Measurements from ENCODE around the gene DAB1. TPM values are rescaled to one million over a fixed set of nuclear protein-coding genes. Genes with fewer than 3 reads are reported as not detected.
A peak's percentile ranks its signal among the peaks of the same experiment; 100 is the strongest.

The DAB1 gene
- total RNA-seq, 1 donor from 2014 or later, result not detected

DNA sequence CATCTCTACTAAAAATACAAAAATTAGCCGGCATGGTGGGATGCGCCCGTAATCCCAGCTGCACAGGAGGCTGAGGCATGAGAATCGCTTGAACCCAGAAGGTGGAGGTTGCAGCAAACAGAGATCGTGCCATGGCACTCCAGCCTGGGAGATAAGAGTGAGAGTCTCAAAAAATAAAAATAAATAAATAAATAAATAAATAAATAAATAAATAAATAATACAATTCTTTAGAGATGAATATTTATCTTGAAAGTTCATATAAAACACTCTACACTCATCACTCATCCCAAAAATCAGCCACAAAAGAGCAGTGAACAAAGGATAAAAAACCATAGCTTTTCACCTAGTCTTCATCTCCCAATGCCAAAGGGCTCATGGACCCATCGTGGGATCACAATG is 295.9 kb downstream of the DAB1 start:
- DNase-seq (ENCODE audit: low read depth), result no peak
- no peak overlapping the region for H3K4me3 ChIP-seq (ENCODE audit: low read depth, low read length)
- TF ChIP-seq, protein P1, sequence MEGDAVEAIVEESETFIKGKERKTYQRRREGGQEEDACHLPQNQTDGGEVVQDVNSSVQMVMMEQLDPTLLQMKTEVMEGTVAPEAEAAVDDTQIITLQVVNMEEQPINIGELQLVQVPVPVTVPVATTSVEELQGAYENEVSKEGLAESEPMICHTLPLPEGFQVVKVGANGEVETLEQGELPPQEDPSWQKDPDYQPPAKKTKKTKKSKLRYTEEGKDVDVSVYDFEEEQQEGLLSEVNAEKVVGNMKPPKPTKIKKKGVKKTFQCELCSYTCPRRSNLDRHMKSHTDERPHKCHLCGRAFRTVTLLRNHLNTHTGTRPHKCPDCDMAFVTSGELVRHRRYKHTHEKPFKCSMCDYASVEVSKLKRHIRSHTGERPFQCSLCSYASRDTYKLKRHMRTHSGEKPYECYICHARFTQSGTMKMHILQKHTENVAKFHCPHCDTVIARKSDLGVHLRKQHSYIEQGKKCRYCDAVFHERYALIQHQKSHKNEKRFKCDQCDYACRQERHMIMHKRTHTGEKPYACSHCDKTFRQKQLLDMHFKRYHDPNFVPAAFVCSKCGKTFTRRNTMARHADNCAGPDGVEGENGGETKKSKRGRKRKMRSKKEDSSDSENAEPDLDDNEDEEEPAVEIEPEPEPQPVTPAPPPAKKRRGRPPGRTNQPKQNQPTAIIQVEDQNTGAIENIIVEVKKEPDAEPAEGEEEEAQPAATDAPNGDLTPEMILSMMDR (conservative IDR thresholded peaks at IDR 0.05; ENCODE audit: low read depth, low read length), result no peak

DNA sequence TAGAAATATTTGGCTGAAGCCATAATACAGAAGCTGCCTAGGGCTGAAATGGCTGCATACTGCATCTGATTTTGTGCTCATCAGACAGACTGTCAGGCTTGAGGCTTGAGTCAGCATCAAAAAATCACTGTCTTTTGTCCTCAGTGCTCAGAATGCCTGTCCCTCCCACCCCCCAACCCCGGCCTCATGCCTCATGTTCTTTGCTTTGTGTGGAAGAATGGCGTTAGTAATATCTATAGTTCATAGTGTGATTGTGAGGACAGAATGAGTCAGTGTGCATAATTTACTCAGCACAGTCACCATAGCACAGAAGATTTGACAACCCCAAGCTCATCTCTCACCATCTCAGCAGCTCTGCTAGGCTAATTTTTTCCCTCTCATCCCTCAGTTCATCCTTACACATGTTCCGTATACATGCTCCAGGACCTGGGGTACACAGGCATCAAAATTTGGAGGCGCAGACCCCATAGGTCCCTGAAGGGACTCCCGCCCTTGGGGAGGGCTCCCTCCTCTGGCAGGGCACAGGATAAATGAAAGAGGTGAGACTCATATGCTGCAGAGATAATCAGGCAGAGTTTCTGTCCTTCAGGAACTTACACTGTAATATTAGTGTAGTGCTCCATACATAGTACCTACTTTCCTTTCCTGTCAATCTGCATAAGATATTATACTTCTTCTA is 299.0 kb downstream of the DAB1 start:
- no peak for DNase-seq (ENCODE audit: low read depth)
- H3K4me3 ChIP-seq (ENCODE audit: low read depth, low read length), result no peak overlapping the region
- TF ChIP-seq, protein P1 (conservative IDR thresholded peaks at IDR 0.05; ENCODE audit: low read depth, low read length), result peak; percentile 40

DNA sequence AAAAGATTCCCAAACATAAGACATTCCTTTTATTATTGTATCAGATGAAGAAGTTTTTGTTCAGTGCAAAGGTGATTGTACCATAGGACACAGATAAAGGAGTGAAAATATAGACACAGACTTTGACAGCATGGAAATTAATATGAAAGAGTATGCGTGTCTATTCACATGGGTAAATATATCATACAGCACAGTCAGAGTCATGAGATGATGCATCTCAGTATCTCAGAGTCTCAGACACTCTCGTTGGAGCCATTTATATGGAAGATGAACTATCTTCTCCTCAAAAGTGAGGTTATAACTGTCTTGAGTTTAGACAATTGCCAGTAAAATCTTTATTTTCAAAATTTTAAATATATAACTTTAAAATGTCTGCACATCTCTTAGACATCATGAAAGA is 299.7 kb downstream of the DAB1 start:
- no peak overlapping the region for H3K4me3 ChIP-seq (ENCODE audit: low read depth, low read length)
- TF ChIP-seq, protein P1 (conservative IDR thresholded peaks at IDR 0.05; ENCODE audit: low read depth, low read length), result no peak
- DNase-seq (ENCODE audit: low read depth), result no peak

DNA sequence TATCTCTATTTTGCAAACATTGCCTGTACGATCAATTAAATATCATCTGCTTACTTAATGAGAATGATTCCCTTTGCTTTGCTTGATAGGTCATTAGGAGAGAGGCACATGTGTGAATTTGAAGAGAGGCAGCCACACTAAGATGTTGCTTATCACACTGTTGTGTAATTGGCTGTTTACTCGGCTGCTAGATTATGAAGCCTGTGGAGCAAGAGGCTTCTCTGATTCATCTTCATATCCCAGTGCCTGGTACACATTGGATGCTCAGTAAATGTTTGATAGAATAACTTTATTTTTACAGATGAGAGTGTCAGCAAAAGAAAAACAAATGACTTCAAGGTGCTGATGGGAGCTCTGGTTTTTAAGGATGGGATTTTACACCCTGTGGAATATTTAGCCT is 301.8 kb downstream of the DAB1 start:
- TF ChIP-seq, protein P1 (conservative IDR thresholded peaks at IDR 0.05; ENCODE audit: low read depth, low read length), result no peak
- no peak overlapping the region for H3K4me3 ChIP-seq (ENCODE audit: low read depth, low read length)
- no peak for DNase-seq (ENCODE audit: low read depth)

DNA sequence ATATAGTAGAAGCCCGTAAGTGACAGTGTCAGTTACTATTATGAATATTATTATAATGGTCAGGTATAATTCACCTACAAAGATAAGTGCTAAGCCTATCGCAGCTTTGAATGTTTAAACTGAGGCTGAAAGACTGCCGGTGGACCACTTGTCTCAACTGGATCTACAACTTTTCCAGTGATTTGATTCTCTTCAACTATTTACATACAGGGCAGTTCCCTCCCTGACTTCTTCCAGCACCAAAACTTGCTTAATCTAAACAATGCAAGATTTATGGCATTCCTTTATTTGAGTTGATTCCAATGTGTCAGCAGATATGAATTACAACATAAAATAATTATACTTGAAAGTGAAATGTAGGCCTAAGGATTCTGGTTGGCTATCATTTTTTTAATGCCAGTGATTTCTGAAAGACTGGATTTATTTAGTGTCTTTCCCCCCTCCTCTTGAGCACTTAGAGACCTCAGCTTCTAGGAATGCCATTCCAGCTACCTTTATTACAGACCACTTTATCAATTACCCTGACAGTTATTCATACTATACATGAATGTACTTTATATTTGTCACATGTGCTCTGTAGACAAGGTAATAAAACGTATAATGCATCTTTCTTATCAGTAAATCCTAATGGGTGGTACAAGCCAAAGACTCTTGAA is 304.8 kb downstream of the DAB1 start:
- no peak overlapping the region for H3K4me3 ChIP-seq (ENCODE audit: low read depth, low read length)

DNA sequence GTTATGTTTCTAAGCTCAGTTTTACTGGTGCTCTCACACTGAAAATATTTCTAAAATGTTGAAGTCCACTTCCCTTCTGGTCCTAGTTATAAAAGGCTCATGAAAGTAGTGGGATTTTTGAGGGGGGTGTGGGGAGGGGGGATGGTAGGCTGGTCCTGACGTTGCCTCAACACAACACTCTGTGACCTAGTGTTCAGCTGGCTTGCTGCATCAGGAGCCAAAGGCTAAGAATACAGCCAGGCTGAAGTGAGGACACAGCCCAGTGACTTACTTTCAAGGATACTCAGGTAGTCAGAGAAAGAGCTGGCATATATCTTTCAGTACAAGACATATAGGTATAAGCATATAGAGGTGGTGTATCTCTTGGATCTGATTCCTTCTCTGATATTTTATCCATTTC is 306.1 kb downstream of the DAB1 start:
- TF ChIP-seq, protein P1 (conservative IDR thresholded peaks at IDR 0.05; ENCODE audit: low read depth, low read length), result no peak
- H3K4me3 ChIP-seq (ENCODE audit: low read depth, low read length), result no peak overlapping the region
- DNase-seq (ENCODE audit: low read depth), result no peak

More for the DNA sequence above, 304.8 kb downstream of the DAB1 start:
- no peak for DNase-seq (ENCODE audit: low read depth)
- TF ChIP-seq, protein P1 (conservative IDR thresholded peaks at IDR 0.05; ENCODE audit: low read depth, low read length), result no peak

DNA sequence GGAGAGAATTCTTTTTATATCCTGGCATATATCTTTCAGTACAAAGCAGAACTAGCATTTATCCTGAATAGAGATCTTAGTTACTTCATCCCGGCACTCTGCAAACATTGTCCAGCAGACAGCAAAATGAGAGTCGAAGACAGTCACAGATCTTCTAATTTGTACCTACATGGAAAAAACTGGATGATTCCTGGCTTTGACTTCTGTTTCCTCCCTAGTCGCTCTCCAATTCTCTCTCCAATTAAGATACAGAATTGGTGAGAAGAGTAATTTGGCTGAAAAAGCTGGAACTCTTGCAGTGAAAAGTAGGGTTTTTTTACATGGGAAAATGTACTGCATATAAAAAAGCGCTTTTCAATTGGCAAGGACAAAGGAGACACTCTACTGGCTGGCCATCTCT is 307.0 kb downstream of the DAB1 start:
- TF ChIP-seq, protein P1 (conservative IDR thresholded peaks at IDR 0.05; ENCODE audit: low read depth, low read length), result no peak
- no peak for DNase-seq (ENCODE audit: low read depth)
- H3K4me3 ChIP-seq (ENCODE audit: low read depth, low read length), result no peak overlapping the region

Measured in epithelial cell of proximal tubule (primary cell).